Measurements from ENCODE around the gene BTG3. TPM values are rescaled to one million over a fixed set of nuclear protein-coding genes. Genes with fewer than 3 reads are reported as not detected.

Gene BTG3
- total and polyA plus RNA-seq, 10 of the 15 experiments (the other 5 are each of a cell fraction or from before 2014, with no cell fraction given), result 15.7 to 74.4 (median 34.8) TPM

GRCh38 chr21:17570786-17571185 lies 41.9 kb downstream of the BTG3 start:
- H3K4me2 ChIP-seq (ENCODE audit: control insufficient read depth, insufficient read depth), result no peak overlapping the region
- ChIA-PET CTCF (no interaction called here), POLR2A (no interaction called here), RAD21 (ENCODE audit: unreplicated experiment) (no interaction called here), SMC1A (ENCODE audit: uncharacterized antibody, unreplicated experiment) (no interaction called here)
- H3K4me3 ChIP-seq, result no peak overlapping the region
- H3K79me2 ChIP-seq (ENCODE audit: control insufficient read depth, insufficient read depth, low read length), result no peaks in the 10 kb centered on the region
- no peaks in the 10 kb centered on the region for H3K4me1 ChIP-seq (ENCODE audit: control insufficient read depth, insufficient read depth, low read length)
- H2AFZ ChIP-seq (ENCODE audit: control insufficient read depth, low read depth, low read length), result no peak overlapping the region
- no peaks in the 10 kb centered on the region for H4K20me1 ChIP-seq (ENCODE audit: control insufficient read depth, insufficient read depth)
- H3K36me3 ChIP-seq (ENCODE audit: control insufficient read depth in 2 of 2, insufficient read depth in 2 of 2, low read length in 1 of 2), result no peaks in the 10 kb centered on the region
- no peak for FAIRE-seq
- in situ Hi-C loops (cut with MboI), result no loop called here
- no peak for TF ChIP-seq TCF12 (IDR thresholded peaks at IDR 0.05; ENCODE audit: low read depth, low read length)
- no peak for TF ChIP-seq SIX5 (IDR thresholded peaks at IDR 0.05; ENCODE audit: low read depth, low read length, severe bottlenecking)
- TF ChIP-seq, protein P1, sequence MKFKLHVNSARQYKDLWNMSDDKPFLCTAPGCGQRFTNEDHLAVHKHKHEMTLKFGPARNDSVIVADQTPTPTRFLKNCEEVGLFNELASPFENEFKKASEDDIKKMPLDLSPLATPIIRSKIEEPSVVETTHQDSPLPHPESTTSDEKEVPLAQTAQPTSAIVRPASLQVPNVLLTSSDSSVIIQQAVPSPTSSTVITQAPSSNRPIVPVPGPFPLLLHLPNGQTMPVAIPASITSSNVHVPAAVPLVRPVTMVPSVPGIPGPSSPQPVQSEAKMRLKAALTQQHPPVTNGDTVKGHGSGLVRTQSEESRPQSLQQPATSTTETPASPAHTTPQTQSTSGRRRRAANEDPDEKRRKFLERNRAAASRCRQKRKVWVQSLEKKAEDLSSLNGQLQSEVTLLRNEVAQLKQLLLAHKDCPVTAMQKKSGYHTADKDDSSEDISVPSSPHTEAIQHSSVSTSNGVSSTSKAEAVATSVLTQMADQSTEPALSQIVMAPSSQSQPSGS (IDR thresholded peaks at IDR 0.05; ENCODE audit: low read length), result no peak
- TF ChIP-seq EZH2 (IDR thresholded peaks at IDR 0.05; ENCODE audit: borderline replicate concordance, control insufficient read depth, low read depth, low read length), result no peak
- no peak for TF ChIP-seq HDAC2 (IDR thresholded peaks at IDR 0.05)
- no peak overlapping the region for H3K27ac ChIP-seq (ENCODE audit: control insufficient read depth, insufficient read depth)
- no peak for ATAC-seq
- H3K27me3 ChIP-seq (replicated peaks in 1 of 2; ENCODE audit: control insufficient read depth in 2 of 2, insufficient read depth in 2 of 2, low read length in 1 of 2), result no peaks in the 10 kb centered on the region
- intact Hi-C loops (cut with micrococcal nuclease; ENCODE audit: unreplicated experiment), result no loop called here
- WGBS (ENCODE audit: insufficient coverage, insufficient replicate concordance, low lambda C conversion rate, missing lambda C conversion rate), result 48% methylated on average over 9 of the region's 9 CpGs
- no TSS peak for BruUV-seq (replicated peaks)
- H3K9me3 ChIP-seq (replicated peaks; ENCODE audit: control insufficient read depth, insufficient read depth, low read length), result no peaks in the 10 kb centered on the region
- H3K9ac ChIP-seq (ENCODE audit: control insufficient read depth, insufficient read depth, low read length), result no peak overlapping the region
- no peak for DNase-seq (ENCODE audit: low read depth, low spot score)

- Histone ChIP-seq H3K79me2 (ENCODE audit: control insufficient read depth, insufficient read depth, low read length) (no peaks in the 10 kb centered on the region), H3K4me2 (ENCODE audit: control insufficient read depth, insufficient read depth) (no peak overlapping the region), H3K9ac (ENCODE audit: control insufficient read depth, insufficient read depth, low read length) (no peak overlapping the region), H3K4me1 (ENCODE audit: control insufficient read depth, insufficient read depth, low read length) (no peaks in the 10 kb centered on the region), H4K20me1 (ENCODE audit: control insufficient read depth, insufficient read depth) (no peaks in the 10 kb centered on the region), H2AFZ (ENCODE audit: control insufficient read depth, low read depth, low read length) (no peak overlapping the region), H3K27me3 (replicated peaks in 1 of 2; ENCODE audit: control insufficient read depth in 2 of 2, insufficient read depth in 2 of 2, low read length in 1 of 2) (no peaks in the 10 kb centered on the region), H3K4me3 (no peak overlapping the region), H3K27ac (ENCODE audit: control insufficient read depth, insufficient read depth) (no peak overlapping the region), H3K9me3 (replicated peaks; ENCODE audit: control insufficient read depth, insufficient read depth, low read length) (no peaks in the 10 kb centered on the region), H3K36me3 (ENCODE audit: control insufficient read depth in 2 of 2, insufficient read depth in 2 of 2, low read length in 1 of 2) (no peaks in the 10 kb centered on the region)
- FAIRE-seq, result no peak
- ChIA-PET CTCF (no interaction called here), SMC1A (ENCODE audit: uncharacterized antibody, unreplicated experiment) (interaction anchor here (0.7 kb wide), 1 partner anchor 12 kb away, joined by 3 read pairs; no protein-coding TSS in a partner anchor), RAD21 (ENCODE audit: unreplicated experiment) (no interaction called here), POLR2A (no interaction called here)
- TF ChIP-seq, protein P2, sequence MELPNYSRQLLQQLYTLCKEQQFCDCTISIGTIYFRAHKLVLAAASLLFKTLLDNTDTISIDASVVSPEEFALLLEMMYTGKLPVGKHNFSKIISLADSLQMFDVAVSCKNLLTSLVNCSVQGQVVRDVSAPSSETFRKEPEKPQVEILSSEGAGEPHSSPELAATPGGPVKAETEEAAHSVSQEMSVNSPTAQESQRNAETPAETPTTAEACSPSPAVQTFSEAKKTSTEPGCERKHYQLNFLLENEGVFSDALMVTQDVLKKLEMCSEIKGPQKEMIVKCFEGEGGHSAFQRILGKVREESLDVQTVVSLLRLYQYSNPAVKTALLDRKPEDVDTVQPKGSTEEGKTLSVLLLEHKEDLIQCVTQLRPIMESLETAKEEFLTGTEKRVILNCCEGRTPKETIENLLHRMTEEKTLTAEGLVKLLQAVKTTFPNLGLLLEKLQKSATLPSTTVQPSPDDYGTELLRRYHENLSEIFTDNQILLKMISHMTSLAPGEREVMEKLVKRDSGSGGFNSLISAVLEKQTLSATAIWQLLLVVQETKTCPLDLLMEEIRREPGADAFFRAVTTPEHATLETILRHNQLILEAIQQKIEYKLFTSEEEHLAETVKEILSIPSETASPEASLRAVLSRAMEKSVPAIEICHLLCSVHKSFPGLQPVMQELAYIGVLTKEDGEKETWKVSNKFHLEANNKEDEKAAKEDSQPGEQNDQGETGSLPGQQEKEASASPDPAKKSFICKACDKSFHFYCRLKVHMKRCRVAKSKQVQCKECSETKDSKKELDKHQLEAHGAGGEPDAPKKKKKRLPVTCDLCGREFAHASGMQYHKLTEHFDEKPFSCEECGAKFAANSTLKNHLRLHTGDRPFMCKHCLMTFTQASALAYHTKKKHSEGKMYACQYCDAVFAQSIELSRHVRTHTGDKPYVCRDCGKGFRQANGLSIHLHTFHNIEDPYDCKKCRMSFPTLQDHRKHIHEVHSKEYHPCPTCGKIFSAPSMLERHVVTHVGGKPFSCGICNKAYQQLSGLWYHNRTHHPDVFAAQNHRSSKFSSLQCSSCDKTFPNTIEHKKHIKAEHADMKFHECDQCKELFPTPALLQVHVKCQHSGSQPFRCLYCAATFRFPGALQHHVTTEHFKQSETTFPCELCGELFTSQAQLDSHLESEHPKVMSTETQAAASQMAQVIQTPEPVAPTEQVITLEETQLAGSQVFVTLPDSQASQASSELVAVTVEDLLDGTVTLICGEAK (IDR thresholded peaks at IDR 0.05; ENCODE audit: borderline replicate concordance), result no peak
- TF ChIP-seq RUNX3 (IDR thresholded peaks at IDR 0.05; ENCODE audit: low read length), result no peak
- TF ChIP-seq SREBF2 (IDR thresholded peaks at IDR 0.05; ENCODE audit: low read length), result no peak
- TF ChIP-seq BACH1 (IDR thresholded peaks at IDR 0.05; ENCODE audit: borderline replicate concordance), result no peak
- TF ChIP-seq NR2C1 (IDR thresholded peaks at IDR 0.05), result no peak
- TF ChIP-seq PML (IDR thresholded peaks at IDR 0.05; ENCODE audit: low read length), result no peak
- no peak for TF ChIP-seq PAX8 (IDR thresholded peaks at IDR 0.05)
- BruUV-seq (replicated peaks), result no TSS peak
- no peak for ATAC-seq
- 50% methylated on average over 5 of the region's 5 CpGs for WGBS (ENCODE audit: insufficient coverage, insufficient replicate concordance, low lambda C conversion rate, missing lambda C conversion rate)
- intact Hi-C loops (cut with micrococcal nuclease; ENCODE audit: unreplicated experiment), result no loop called here
- in situ Hi-C loops (cut with MboI), result no loop called here
- DNase-seq (ENCODE audit: low read depth, low spot score), result no peak
Observed at GRCh38 chr21:17560377-17561025, 52.2 kb downstream of the BTG3 start.

All from GM12878 (cell line).